ENCODE data around the gene ADD2. TPM values are rescaled to one million over a fixed set of nuclear protein-coding genes. Genes with fewer than 3 reads are reported as not detected.

ADD2 gene
- total RNA-seq, 4 donors from 2014 or later, result 1.9 to 6.5 (median 3.1) TPM

- DNase-seq, result no peak
- intact Hi-C loops (cut with DNase I), result no loop called here
- Histone ChIP-seq H3K9me3 (no peaks in the 10 kb centered on the region), H3K4me1 (no peaks in the 10 kb centered on the region), H3K27ac (no peak overlapping the region), H3K27me3 (no peaks in the 10 kb centered on the region), H3K4me3 (replicated peaks in 1 of 3) (no peak overlapping the region), H3K36me3 (no peaks in the 10 kb centered on the region)
- TF ChIP-seq, protein P1, sequence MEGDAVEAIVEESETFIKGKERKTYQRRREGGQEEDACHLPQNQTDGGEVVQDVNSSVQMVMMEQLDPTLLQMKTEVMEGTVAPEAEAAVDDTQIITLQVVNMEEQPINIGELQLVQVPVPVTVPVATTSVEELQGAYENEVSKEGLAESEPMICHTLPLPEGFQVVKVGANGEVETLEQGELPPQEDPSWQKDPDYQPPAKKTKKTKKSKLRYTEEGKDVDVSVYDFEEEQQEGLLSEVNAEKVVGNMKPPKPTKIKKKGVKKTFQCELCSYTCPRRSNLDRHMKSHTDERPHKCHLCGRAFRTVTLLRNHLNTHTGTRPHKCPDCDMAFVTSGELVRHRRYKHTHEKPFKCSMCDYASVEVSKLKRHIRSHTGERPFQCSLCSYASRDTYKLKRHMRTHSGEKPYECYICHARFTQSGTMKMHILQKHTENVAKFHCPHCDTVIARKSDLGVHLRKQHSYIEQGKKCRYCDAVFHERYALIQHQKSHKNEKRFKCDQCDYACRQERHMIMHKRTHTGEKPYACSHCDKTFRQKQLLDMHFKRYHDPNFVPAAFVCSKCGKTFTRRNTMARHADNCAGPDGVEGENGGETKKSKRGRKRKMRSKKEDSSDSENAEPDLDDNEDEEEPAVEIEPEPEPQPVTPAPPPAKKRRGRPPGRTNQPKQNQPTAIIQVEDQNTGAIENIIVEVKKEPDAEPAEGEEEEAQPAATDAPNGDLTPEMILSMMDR (IDR thresholded peaks at IDR 0.05), result no peak
- no peak for TF ChIP-seq POLR2A (IDR thresholded peaks at IDR 0.05)
- 93 to 95% methylated on average over 12 of the region's 12 CpGs for WGBS, 2 donors
These were observed 70.2 kb downstream of the ADD2 start for GRCh38 chr2:70697603-70698383.

- no peaks in the 10 kb centered on the region for H3K27me3 ChIP-seq
- no peaks in the 10 kb centered on the region for H3K9me3 ChIP-seq
- no peak overlapping the region for H3K27ac ChIP-seq
- H3K4me1 ChIP-seq, result no peaks in the 10 kb centered on the region
- no peak for DNase-seq
- no peaks in the 10 kb centered on the region for H3K36me3 ChIP-seq
- no peak overlapping the region for H3K4me3 ChIP-seq (replicated peaks in 1 of 3)
- TF ChIP-seq POLR2A (IDR thresholded peaks at IDR 0.05), result no peak
- TF ChIP-seq, protein P1 (IDR thresholded peaks at IDR 0.05), result no peak
- WGBS, 2 donors, result 98% methylated on average over 6 of the region's 6 CpGs
- intact Hi-C loops (cut with DNase I), result no loop called here
These were observed 71.9 kb downstream of the ADD2 start for GRCh38 chr2:70696142-70696541.

GRCh38 chr2:70692256-70692655, 75.7 kb downstream of the ADD2 start:
- Histone ChIP-seq H3K9me3 (no peaks in the 10 kb centered on the region), H3K27me3 (no peaks in the 10 kb centered on the region), H3K4me3 (replicated peaks in 1 of 3) (no peak overlapping the region), H3K27ac (no peak overlapping the region), H3K4me1 (no peaks in the 10 kb centered on the region), H3K36me3 (no peaks in the 10 kb centered on the region)
- no peak for DNase-seq
- intact Hi-C loops (cut with DNase I), result no loop called here
- WGBS, 2 donors, result 97% methylated on average over 16 to 17 of the region's 17 CpGs
- TF ChIP-seq, protein P1 (IDR thresholded peaks at IDR 0.05), result no peak
- TF ChIP-seq POLR2A (IDR thresholded peaks at IDR 0.05), result no peak

DNA sequence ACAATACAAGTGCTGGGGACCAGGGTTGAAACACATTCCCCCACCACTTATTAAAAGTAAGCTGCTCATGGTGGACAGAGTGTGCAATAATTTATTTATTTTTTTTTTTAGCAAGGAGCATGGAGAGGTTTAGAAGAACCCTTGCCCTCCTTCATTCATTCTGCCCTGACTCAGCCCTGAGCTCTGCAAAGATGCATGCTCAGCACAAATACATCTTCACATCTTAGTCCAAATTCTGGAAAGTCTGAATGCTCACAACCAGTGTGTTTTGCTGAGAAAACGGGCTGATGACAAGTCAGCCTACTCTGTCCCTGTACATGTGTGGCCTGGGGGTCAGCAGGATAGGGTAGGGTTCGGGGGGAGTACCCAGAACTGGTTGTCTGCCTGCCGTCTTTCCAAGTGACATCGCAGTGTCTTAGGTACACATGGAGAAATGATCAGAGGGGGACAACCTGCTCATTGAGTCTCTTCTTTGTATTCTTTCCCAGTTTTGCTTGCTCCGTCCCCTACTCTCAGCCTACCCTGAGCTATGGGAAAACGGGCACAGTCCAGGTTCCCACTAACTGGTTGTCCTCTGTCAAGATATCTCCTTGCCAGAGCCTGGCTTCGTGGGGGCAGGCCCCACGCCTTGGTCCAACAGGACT, 76.4 kb downstream of the ADD2 start:
- Histone ChIP-seq H3K4me1 (no peaks in the 10 kb centered on the region), H3K27ac (no peak overlapping the region), H3K27me3 (no peaks in the 10 kb centered on the region), H3K9me3 (no peaks in the 10 kb centered on the region), H3K36me3 (no peaks in the 10 kb centered on the region), H3K4me3 (replicated peaks in 1 of 3) (no peak overlapping the region)
- WGBS, 2 donors, result 93 to 95% methylated on average over 8 of the region's 8 CpGs
- intact Hi-C loops (cut with DNase I), result no loop called here
- no peak for DNase-seq
- TF ChIP-seq POLR2A (IDR thresholded peaks at IDR 0.05), result no peak
- TF ChIP-seq, protein P1 (IDR thresholded peaks at IDR 0.05), result no peak

DNA sequence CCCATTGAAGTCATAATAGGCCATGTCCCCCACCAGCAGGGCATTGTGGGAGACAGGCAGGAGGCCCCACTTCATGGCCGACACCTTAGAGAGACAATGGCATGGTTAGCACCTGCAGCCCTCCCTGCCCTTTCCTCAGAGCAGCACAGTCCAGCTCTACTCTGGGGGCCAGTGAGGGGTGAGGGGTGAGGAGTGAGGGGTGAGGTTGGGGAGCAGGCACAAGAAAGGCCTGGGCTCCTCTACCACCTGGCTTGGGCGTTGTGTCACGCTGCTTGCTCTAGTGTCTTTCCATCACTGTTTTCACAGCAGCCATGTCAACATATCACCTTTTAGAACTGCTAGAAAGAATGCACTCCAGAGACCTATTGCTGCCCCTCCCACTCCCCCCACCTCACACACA, 77.2 kb downstream of the ADD2 start:
- 86 to 96% methylated on average over 3 of the region's 3 CpGs for WGBS, 2 donors
- DNase-seq, result no peak

More for the DNA sequence above, 77.2 kb downstream of the ADD2 start:
- Histone ChIP-seq H3K4me3 (replicated peaks in 1 of 3) (no peak overlapping the region), H3K4me1 (no peaks in the 10 kb centered on the region), H3K27me3 (no peaks in the 10 kb centered on the region), H3K27ac (no peak overlapping the region), H3K36me3 (no peaks in the 10 kb centered on the region), H3K9me3 (no peaks in the 10 kb centered on the region)
- TF ChIP-seq, protein P1 (IDR thresholded peaks at IDR 0.05), result no peak
- TF ChIP-seq POLR2A (IDR thresholded peaks at IDR 0.05), result no peak
- intact Hi-C loops (cut with DNase I), result no loop called here

All from thyroid gland (tissue), 4 donors.